Stimulated activated CD4-positive, alpha-beta T cell treated with anti-CD3 and anti-CD28 coated beads, Interleukin-12 subunit alpha, Interleukin-12 subunit beta, amount 100 ng/mL, for 24 hours (primary cell): Measurements from ENCODE around the gene PRND.
"Not testable (repeated sequence)": the region's sequence is repeated elsewhere in the genome, so short reads cannot be mapped to it uniquely, and the experiment has no call there.

Experiments
- DNase-seq, 2 experiments: peaks; one replicate each; pipeline ENCODE4 v3.0.0-alpha.2; 2020; ENCODE audit warnings: low read depth in 2 of 2

Gene PRND

GRCh38 chr20:4708856-4709255 is 12.9 kb upstream of the PRND start:
- DNase-seq, result no peak

GRCh38 chr20:4709261-4710105 is 12.2 kb upstream of the PRND start:
- DNase-seq, result no peak

GRCh38 chr20:4710106-4710475 is 11.6 kb upstream of the PRND start:
- no peak for DNase-seq

DNA sequence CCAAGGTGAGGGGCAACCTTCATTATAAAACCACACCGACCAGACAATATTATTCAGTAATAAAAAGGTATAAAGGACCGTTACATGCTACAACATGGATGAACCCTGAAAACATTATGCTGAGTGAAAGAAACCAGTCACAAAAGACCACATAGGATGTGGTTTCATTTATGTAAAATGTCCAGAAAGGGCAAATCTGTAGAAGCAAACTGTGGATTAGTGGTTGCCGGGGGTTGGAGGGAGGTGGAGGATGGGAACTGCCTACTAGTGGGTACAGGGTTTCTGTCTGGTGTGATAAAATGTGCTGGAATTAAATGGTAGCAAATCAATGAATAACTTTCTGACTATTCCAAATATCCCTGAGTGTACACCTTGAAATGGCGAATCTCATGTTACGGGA is 10.2 kb upstream of the PRND start:
- no peak for DNase-seq

DNA sequence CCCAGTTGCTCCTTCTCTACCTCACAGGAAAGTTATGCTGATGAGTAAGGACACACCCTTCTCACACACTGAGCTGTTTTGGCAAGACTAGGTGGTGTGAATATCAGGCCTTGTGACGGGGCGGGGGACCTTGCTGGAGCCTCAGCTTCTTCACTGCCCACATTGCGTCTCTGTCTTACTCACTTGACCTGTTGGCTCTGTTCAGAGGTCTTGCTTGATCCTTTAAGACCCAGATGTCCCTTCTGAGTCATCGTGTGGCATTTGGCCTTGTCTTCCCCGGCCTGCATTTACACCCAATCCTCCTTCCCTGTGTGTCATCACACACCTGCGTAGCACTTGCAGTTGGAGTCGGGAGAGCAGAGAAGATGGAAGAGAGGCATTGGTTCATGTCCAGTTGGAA is 8.3 kb upstream of the PRND start:
- DNase-seq, result no peak

DNA sequence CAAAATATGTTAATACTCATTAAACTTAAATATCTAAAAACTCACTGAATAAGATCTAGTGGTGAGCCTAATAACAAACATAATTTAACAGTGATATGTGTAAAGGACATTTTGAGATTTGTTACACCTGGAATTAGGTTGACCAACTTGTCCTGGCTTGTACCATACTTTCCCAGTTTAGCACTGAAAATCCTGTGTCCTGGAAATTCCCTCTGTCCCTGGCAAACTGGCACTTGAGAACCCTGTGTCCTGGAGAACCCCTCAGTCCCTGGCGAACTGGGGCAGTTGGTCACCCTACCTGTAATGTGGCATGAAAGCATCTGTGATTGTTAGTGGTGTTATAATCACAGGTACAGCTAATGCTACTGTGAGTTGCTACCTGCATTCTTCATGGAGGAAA is 6.9 kb upstream of the PRND start:
- DNase-seq, result no peak

DNA sequence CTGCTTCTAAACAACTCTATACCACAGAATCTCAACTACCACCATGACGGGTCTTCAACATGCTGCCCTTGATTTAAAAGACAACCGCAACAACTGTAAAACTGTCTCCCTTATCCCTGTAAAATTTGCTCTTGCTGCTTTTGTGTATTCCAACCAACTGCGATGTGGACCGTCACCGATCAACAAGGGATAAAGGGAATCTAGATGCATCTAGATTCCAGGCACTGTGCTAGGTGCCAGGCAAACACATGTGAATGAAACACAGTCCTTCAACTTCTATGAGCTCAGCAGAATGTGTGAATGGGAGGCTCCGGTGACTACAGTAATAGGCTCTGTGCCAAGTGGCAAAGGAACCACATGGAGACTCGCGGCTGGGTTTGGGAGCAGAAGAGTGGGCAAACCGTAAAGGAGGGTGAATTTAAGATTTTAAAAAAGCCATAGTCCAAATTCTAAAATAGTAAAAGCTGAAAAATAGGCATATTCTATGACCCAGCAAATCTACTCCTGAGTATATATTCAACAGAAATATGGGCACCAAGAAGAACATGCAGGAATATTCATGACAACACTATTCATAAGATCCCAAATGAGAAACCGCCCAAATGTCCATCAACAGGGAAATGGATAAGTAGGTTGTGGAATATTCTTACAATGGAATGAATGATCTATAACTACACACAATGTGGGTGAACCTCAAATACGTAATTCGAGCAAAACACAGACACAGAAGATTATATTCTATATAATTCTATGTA is 3.7 kb upstream of the PRND start:
- no peak for DNase-seq

GRCh38 chr20:4719190-4719589 is 2.5 kb upstream of the PRND start:
- DNase-seq, result no peak

- peak; percentile 49 to 65 for DNase-seq
These were observed 1.4 kb upstream of the PRND start for GRCh38 chr20:4720041-4720976.

DNA sequence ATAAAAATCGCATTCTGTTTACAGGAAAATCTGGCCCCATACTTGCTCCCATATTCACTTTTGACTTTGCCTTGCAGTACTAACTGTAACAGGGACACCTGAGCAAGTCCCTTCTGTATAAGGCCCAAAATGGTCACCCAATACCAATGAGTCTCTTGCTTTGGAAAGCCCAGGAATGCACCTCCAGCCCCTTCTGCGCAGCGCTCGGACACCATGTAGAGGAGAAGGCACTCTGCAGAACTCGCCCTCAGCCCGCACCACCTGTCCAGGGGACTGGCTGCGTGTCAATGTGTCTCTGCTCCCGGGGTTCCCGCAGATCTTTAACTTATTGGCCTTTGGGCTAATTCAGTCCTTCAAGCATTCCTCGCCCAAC is 746 bp upstream of the PRND start:
- DNase-seq, result no peak

DNA sequence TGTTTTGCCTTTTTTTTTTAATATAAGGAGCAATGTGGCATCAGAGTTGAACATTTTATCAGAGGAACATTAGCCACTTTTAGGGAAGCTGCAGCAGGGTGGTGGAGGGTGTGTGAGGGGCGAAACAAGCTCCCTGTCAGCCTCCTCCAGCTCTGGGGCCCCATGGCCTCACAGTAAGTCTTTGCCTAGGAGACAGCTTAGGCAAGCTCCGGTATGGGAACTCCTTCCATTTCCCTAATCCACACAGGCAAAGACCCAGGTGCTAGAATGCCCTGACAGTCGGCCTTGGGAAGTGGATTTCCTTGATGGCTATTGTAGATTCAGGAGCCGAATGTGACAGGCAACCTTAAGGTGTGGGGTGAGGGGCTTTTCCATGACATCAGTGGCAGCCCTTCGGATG is 862 bp downstream of the PRND start:
- no peak for DNase-seq

DNA sequence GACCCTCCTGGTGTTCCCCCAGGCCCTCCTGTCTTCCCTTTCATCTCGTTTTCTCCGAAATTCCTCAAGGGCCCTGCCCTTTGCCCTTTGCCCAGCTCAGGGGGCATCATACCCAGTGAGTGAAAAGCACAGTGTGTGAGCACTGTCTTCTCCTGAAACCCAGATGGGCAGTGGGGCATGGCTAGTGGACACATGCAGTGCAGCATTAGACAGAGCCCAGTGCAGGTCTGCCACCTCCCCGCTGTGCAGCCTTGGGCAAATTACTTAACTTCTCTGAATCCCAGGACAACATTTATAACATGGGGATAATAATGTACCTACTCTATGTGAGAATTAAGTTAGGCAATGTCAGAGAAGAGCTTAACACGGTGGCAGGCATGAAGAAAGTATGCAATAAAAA is 1.3 kb downstream of the PRND start:
- DNase-seq, result no peak

DNA sequence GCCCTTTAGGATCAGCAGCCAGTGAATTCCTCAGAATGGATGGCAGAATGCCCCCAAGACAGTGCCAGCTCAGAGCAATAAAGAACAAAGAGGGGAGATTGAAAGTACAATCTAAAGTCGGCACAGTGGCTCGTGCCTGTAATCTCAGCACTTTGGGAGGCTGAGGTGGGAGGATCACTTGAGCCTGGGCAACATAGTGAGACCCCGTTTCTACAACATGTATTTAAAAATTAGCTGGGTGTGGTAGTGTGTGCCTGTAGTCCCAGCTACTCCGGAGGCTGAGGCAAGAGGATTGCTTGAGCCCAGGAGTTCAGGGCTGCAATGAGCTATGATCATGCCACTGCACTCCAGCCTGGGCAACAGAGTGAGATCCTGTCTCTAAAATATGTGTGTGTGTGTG is 1.8 kb downstream of the PRND start:
- DNase-seq, result not testable (repeated sequence)

DNA sequence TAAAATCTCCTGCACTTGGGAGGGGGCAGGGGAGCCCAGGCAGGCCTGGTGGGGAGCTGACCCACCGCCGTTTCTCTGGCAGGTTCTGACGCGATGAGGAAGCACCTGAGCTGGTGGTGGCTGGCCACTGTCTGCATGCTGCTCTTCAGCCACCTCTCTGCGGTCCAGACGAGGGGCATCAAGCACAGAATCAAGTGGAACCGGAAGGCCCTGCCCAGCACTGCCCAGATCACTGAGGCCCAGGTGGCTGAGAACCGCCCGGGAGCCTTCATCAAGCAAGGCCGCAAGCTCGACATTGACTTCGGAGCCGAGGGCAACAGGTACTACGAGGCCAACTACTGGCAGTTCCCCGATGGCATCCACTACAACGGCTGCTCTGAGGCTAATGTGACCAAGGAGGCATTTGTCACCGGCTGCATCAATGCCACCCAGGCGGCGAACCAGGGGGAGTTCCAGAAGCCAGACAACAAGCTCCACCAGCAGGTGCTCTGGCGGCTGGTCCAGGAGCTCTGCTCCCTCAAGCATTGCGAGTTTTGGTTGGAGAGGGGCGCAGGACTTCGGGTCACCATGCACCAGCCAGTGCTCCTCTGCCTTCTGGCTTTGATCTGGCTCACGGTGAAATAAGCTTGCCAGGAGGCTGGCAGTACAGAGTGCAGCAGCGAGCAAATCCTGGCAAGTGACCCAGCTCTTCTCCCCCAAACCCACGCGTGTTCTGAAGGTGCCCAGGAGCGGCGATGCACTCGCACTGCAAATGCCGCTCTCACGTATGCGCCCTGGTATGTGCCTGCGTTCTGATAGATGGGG is 3.0 kb downstream of the PRND start:
- DNase-seq, result no peak

- DNase-seq, result no peak
These were observed 3.5 kb downstream of the PRND start for GRCh38 chr20:4725263-4725550.

DNA sequence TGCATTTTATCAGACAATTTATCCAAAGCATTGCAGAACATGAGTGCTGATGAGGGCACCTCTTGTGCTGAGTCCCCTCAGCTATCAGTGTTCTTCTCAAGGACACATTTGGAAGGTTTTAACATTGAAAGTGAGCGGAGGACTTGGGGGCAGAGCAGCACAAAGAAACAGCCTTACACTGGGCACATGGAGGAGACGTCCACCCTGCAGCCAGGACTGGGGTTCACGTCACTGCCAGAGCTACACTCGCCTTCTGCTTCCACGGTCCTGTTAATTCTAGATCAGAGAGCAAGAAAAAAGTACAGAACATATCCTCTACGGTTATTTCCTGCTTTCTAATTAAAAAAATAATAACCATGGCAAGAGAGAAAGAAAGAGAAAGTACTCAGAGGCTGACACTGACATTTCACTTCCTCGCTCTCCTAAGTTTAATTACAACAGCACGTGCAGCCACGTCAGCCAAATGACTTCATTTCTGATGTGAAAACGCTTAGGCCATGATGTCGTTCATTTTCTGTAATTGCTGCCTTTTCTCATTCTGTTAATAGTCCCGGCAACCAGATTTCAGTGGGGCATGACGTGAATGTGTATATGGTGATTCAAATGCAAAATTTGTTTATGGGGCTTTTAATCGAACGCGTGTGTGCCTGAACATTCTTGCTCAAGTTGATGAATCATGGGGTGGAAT is 5.1 kb downstream of the PRND start:
- peak in 1 of 2 experiments; percentile 11 for DNase-seq

- DNase-seq, result no peak
These were observed 6.5 kb downstream of the PRND start for GRCh38 chr20:4728120-4728760.

GRCh38 chr20:4729265-4729664 is 7.6 kb downstream of the PRND start:
- DNase-seq, result no peak

DNA sequence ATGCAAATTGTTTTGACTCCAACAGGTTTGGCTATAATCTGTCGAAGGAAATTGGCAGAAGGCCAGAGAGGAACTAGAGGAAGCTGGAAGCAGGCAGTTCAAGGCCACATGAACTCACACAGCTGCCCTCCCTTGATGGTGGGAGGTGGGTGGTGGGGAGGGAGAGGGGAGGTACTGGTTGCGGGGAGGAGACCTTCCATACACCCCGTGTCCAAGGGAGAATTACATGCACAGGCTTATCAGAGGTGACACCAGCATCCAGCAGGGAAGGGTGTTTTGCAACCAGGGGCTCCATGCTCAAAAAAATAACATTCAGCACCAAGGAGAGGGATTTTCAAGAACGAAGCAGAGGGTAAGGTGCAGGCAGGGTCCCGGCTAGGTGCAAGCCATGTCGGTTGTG is 9.1 kb downstream of the PRND start:
- no peak for DNase-seq

GRCh38 chr20:4736875-4737274 is 15.2 kb downstream of the PRND start:
- no peak for DNase-seq
